Sigmoid colon (tissue), 3 donors: ENCODE data around the gene SELENOF.

Experiments
- POLR2A ChIP-seq, 2 donors: fragments of 450-650 bp; IDR thresholded peaks; one replicate each; pipeline ENCODE4 v1.6.1; 2016; ENCODE audit warnings: antibody characterized with exemption in 2 of 2, mild to moderate bottlenecking in 2 of 2, moderate library complexity in 2 of 2
- TF ChIP-seq, protein P1 (sequence below), 4 experiments: fragments of 450-650 bp in 3 of 4; fragments of 200-600 bp in 1 of 4; IDR thresholded peaks; one replicate each; pipeline ENCODE4 v1.5.1; 2016 to 2019; ENCODE audit warnings: antibody characterized with exemption in 4 of 4, mild to moderate bottlenecking in 3 of 4, moderate library complexity in 2 of 4

GRCh38 chr1:86922445-86922844, 8.5 kb upstream of the SELENOF start:
- TF ChIP-seq POLR2A (IDR thresholded peaks at IDR 0.05): no peak
- TF ChIP-seq, protein P1, sequence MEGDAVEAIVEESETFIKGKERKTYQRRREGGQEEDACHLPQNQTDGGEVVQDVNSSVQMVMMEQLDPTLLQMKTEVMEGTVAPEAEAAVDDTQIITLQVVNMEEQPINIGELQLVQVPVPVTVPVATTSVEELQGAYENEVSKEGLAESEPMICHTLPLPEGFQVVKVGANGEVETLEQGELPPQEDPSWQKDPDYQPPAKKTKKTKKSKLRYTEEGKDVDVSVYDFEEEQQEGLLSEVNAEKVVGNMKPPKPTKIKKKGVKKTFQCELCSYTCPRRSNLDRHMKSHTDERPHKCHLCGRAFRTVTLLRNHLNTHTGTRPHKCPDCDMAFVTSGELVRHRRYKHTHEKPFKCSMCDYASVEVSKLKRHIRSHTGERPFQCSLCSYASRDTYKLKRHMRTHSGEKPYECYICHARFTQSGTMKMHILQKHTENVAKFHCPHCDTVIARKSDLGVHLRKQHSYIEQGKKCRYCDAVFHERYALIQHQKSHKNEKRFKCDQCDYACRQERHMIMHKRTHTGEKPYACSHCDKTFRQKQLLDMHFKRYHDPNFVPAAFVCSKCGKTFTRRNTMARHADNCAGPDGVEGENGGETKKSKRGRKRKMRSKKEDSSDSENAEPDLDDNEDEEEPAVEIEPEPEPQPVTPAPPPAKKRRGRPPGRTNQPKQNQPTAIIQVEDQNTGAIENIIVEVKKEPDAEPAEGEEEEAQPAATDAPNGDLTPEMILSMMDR (IDR thresholded peaks at IDR 0.05): no peak
